T follicular helper cell (primary cell): Measurements from ENCODE around the gene MIB2.
"Not testable (repeated sequence)": the region's sequence is repeated elsewhere in the genome, so short reads cannot be mapped to it uniquely, and the experiment has no call there.

Experiments
- DNase-seq: peaks from one replicate; pipeline ENCODE4 v3.0.0-alpha.2; 2020; ENCODE audit warnings: low read depth
- total RNA-seq, 2 experiments: gene quantifications; one replicate each; lab custom pipeline; 2026; lab: John Stamatoyannopoulos, UW

The MIB2 gene
- 13.7 to 60.0 reads per million in 2 experiments for total RNA-seq

- DNase-seq = peak; percentile 98
These were observed at the start of gene MIB2 for GRCh38 chr1:1615256-1616044. TSS of gene MIB2 (plus strand) at chr1:1615500. CDS start at chr1:1623453, 7,953 bp downstream.

- no peak for DNase-seq
These were observed 48.0 kb upstream of the MIB2 start for GRCh38 chr1:1567152-1567875.

- DNase-seq = no peak
These were observed 47.4 kb upstream of the MIB2 start for GRCh38 chr1:1567891-1568291.

GRCh38 chr1:1569341-1569740, 46.0 kb upstream of the MIB2 start:
- no peak for DNase-seq

- peak; percentile 64 for DNase-seq
These were observed 41.2 kb upstream of the MIB2 start for GRCh38 chr1:1573843-1574720.

- DNase-seq = peak; percentile 90
These were observed 40.4 kb upstream of the MIB2 start, which contains the start of gene SSU72 for GRCh38 chr1:1574721-1575537. TSS of gene SSU72 (minus strand) at chr1:1574863. CDS start at chr1:1574557, 306 bp downstream.

- no peak for DNase-seq
These were observed 37.8 kb upstream of the MIB2 start for GRCh38 chr1:1577367-1578011.

- DNase-seq = no peak
These were observed 36.8 kb upstream of the MIB2 start for GRCh38 chr1:1578371-1578940.

- no peak for DNase-seq
These were observed 32.5 kb upstream of the MIB2 start for GRCh38 chr1:1582585-1583346.

GRCh38 chr1:1583347-1584010, 31.8 kb upstream of the MIB2 start:
- no peak for DNase-seq

- DNase-seq = no peak
These were observed 23.8 kb upstream of the MIB2 start for GRCh38 chr1:1591452-1591851.

- DNase-seq = no peak
These were observed 21.3 kb upstream of the MIB2 start for GRCh38 chr1:1593834-1594601.

GRCh38 chr1:1594602-1595260, 20.6 kb upstream of the MIB2 start:
- DNase-seq = no peak

GRCh38 chr1:1595341-1595740, 20.0 kb upstream of the MIB2 start:
- DNase-seq = not testable (repeated sequence)

GRCh38 chr1:1596493-1597274, 18.6 kb upstream of the MIB2 start:
- DNase-seq = no peak

- DNase-seq = no peak
These were observed 17.9 kb upstream of the MIB2 start for GRCh38 chr1:1597275-1597930.
